Heart left ventricle (tissue), 13 donors: ENCODE data around the gene TAF12.

Experiments used
- POLR2A ChIP-seq, 2 donors: fragments of 450-650 bp; IDR thresholded peaks; one replicate each; pipeline ENCODE4 v1.6.1; 2017; ENCODE audit warnings: antibody characterized with exemption in 2 of 2, mild to moderate bottlenecking in 2 of 2, moderate library complexity in 2 of 2
- TF ChIP-seq, protein P1 (sequence below), 12 donors: fragments of 200-600 bp; sonication (generic) in 4 of 12; IDR thresholded peaks; one replicate each; pipeline versions ENCODE4 v1.5.0 to v1.8.0; 2018 to 2022; ENCODE audit warnings: antibody characterized with exemption in 12 of 12, mild to moderate bottlenecking in 5 of 12
- donor health status: ischemic (EF 13 %, LVEDD 7.1; RV severe dilation, severe dysfunction).
- donor health status: DM: no; HTN: yes; CAD: no.
- donor health status: DM: no; HTN: no; CAD: no.
- donor health status: ischemic (EF 25% LVEDD 6.9; RV normal size, moderate dysfunction).
- donor health status: ischemic (EF 25% LVEDD 5.7; RV mildly dilated, moderate dysfunction).
- donor health status: ischemic (EF 35%, LVEDD 5.7; RV mildly dilated, moderate dysfunction).
- donor health status: nonischemic (EF 11% LVEDD 7.7; RV severe dilation, severe dysfunction).
- donor health status: DM: yes; HTN: yes; CAD: no.
- donor health status: PGD.
- donor health status: ischemic (EF 29% LVEDD 5.4; RV normal size, mild dysfunction).
- donor health status: nonischemic (EF 23%, LVEDD 6.1; RV moderate dilation, normal function).

DNA sequence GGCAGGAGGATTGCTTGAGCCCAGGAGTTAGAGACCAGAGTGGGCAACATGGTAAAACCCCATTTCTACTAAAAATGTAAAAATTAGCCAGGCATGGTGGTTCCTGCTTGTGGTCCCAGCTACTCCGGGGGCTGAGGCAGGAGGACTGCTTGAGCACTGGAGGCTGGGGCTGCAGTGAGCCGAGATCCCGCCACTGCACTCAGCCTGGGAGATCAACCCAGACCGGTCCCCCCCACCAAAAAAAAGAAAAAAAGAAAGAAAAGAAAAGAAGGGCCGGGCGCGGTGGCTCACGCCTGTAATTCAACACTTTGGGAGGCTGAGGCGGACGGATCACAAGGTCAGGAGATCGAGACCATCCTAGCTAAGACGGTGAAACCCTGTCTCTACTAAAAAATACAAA, 23.9 kb upstream of the TAF12 start:
- TF ChIP-seq, protein P1, sequence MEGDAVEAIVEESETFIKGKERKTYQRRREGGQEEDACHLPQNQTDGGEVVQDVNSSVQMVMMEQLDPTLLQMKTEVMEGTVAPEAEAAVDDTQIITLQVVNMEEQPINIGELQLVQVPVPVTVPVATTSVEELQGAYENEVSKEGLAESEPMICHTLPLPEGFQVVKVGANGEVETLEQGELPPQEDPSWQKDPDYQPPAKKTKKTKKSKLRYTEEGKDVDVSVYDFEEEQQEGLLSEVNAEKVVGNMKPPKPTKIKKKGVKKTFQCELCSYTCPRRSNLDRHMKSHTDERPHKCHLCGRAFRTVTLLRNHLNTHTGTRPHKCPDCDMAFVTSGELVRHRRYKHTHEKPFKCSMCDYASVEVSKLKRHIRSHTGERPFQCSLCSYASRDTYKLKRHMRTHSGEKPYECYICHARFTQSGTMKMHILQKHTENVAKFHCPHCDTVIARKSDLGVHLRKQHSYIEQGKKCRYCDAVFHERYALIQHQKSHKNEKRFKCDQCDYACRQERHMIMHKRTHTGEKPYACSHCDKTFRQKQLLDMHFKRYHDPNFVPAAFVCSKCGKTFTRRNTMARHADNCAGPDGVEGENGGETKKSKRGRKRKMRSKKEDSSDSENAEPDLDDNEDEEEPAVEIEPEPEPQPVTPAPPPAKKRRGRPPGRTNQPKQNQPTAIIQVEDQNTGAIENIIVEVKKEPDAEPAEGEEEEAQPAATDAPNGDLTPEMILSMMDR (IDR thresholded peaks at IDR 0.05) = no peak
- no peak for TF ChIP-seq POLR2A (IDR thresholded peaks at IDR 0.05)
